Neural cell (in vitro differentiated cells): ENCODE results near the gene FCN2. TPM values are rescaled to one million over a fixed set of nuclear protein-coding genes. Genes with fewer than 3 reads are reported as not detected.

Experiments used
- H2AFZ ChIP-seq: fragments of 200-600, 300-800 bp; sonication (generic), shearing (Covaris generic); 2 replicates; pipeline ENCODE4 v1.6.0; 2014; ENCODE audit warnings: low read depth, mild to moderate bottlenecking, antibody characterized with exemption, low read length, moderate library complexity
- H3F3A ChIP-seq: fragments of 200-600 bp; shearing (Covaris generic); 2 replicates; pipeline ENCODE4 v1.6.1; 2016; ENCODE audit warnings: mild to moderate bottlenecking, moderate library complexity, mixed read lengths, antibody characterized with exemption, low read length; ENCODE audit not compliant: insufficient read depth, poor library complexity, severe bottlenecking
- H3K27ac ChIP-seq: fragments of 200-600, 300-800 bp; sonication (generic), shearing (Covaris generic); 2 replicates; pipeline ENCODE4 v1.5.1; 2014; ENCODE audit warnings: mild to moderate bottlenecking, low read length, moderate library complexity
- H3K27me3 ChIP-seq: fragments of 300-800, 200-600 bp; sonication (generic), shearing (Covaris generic); 2 replicates; pipeline ENCODE4 v1.6.0; 2014; ENCODE audit warnings: mild to moderate bottlenecking, low read depth, low read length, moderate library complexity; ENCODE audit not compliant: insufficient read depth
- H3K36me3 ChIP-seq: fragments of 300-800, 200-600 bp; sonication (generic), shearing (Covaris generic); 2 replicates; pipeline ENCODE4 v1.5.1; 2014; ENCODE audit warnings: mild to moderate bottlenecking, antibody characterized with exemption, low read length, moderate library complexity; ENCODE audit not compliant: insufficient read depth
- H3K4me2 ChIP-seq: fragments of 300-800, 200-600 bp; sonication (generic), shearing (Covaris generic); 2 replicates; pipeline ENCODE4 v1.6.0; 2014; ENCODE audit warnings: mild to moderate bottlenecking, low read length
- H3K4me3 ChIP-seq: fragments of 300-800, 200-600 bp; sonication (generic), shearing (Covaris generic); 2 replicates; pipeline ENCODE4 v1.5.1; 2014; ENCODE audit warnings: mild to moderate bottlenecking, low read length, moderate library complexity
- H3K79me2 ChIP-seq: fragments of 200-600 bp; shearing (Covaris generic); replicated peaks from 2 replicates; pipeline ENCODE4 v1.6.0; 2014; ENCODE audit warnings: mild to moderate bottlenecking, low read length, moderate library complexity; ENCODE audit not compliant: insufficient read depth
- H3K9ac ChIP-seq: fragments of 300-800, 200-600 bp; sonication (generic), shearing (Covaris generic); 2 replicates; pipeline ENCODE4 v1.6.1; 2016; ENCODE audit warnings: mild to moderate bottlenecking, low read length, mixed read lengths
- H3K9me2 ChIP-seq: fragments of 200-600 bp; shearing (Covaris generic); 2 replicates; pipeline ENCODE4 v1.6.1; 2016; ENCODE audit warnings: mild to moderate bottlenecking, low read length, mixed read lengths; ENCODE audit not compliant: insufficient read depth
- H3K9me3 ChIP-seq: fragments of 200-600, 300-800 bp; sonication (generic), shearing (Covaris generic); 2 replicates; pipeline ENCODE4 v1.6.1; 2016; ENCODE audit warnings: mild to moderate bottlenecking, mixed run types, low read length, moderate library complexity, mixed read lengths
- H4K20me1 ChIP-seq: fragments of 200-600 bp; shearing (Covaris generic); 2 replicates; pipeline ENCODE4 v1.6.1; 2016; ENCODE audit warnings: mild to moderate bottlenecking, mixed run types; ENCODE audit not compliant: insufficient read depth
- EP300 ChIP-seq: fragments of 450-650 bp; conservative IDR thresholded peaks from 2 replicates; pipeline ENCODE4 v1.6.1; 2014; ENCODE audit warnings: antibody characterized with exemption, mild to moderate bottlenecking, moderate library complexity; ENCODE audit not compliant: poor library complexity, severe bottlenecking
- EZH2 ChIP-seq: fragments of 200-600, 300-800 bp; shearing (Covaris generic), sonication (generic); IDR thresholded peaks from 2 replicates; pipeline ENCODE4 v1.6.1; 2014; ENCODE audit warnings: antibody characterized with exemption, low read length, borderline replicate concordance, mild to moderate bottlenecking; ENCODE audit not compliant: insufficient read depth, poor library complexity, severe bottlenecking
- MXI1 ChIP-seq: fragments of 450-650 bp; conservative IDR thresholded peaks from 2 replicates; pipeline ENCODE4 v1.6.1; 2014; ENCODE audit warnings: antibody characterized with exemption, mild to moderate bottlenecking; ENCODE audit not compliant: poor library complexity, severe bottlenecking
- POLR2AphosphoS5 ChIP-seq: IDR thresholded peaks from 2 replicates; pipeline ENCODE4 v1.6.1; 2012
- RAD21 ChIP-seq: fragments of 450-650 bp; conservative IDR thresholded peaks from 2 replicates; pipeline ENCODE4 v1.6.1; 2014; ENCODE audit warnings: antibody characterized with exemption, mild to moderate bottlenecking, moderate library complexity
- SMC3 ChIP-seq: fragments of 450-650 bp; conservative IDR thresholded peaks from 2 replicates; pipeline ENCODE4 v1.6.1; 2014; ENCODE audit warnings: antibody characterized with exemption, mild to moderate bottlenecking, moderate library complexity; ENCODE audit not compliant: poor library complexity
- TAF1 ChIP-seq: IDR thresholded peaks from 2 replicates; pipeline ENCODE4 v1.6.1; 2012; ENCODE audit warnings: low read depth
- polyA minus RNA-seq: library from RNA; depleted of rRNA, polyadenylated mRNA; stranded (reverse); fragments of >200 nt; gene quantifications from 2 replicates; pipeline ENCODE4 v1.2.3, GENCODE V29; 2014
- polyA plus RNA-seq: library from polyadenylated mRNA; depleted of rRNA; stranded (reverse); fragments of >200 nt; gene quantifications from 2 replicates; pipeline ENCODE4 v1.2.3, GENCODE V29; 2014
- TF ChIP-seq, protein P1 (sequence below): fragments of 450-650 bp; IDR thresholded peaks from 2 replicates; pipeline ENCODE4 v1.5.1; 2014; ENCODE audit warnings: antibody characterized with exemption, mild to moderate bottlenecking, moderate library complexity; ENCODE audit not compliant: poor library complexity, severe bottlenecking
- TF ChIP-seq, protein P2 (sequence below): IDR thresholded peaks from 2 replicates; pipeline ENCODE4 v1.6.1; 2012; ENCODE audit warnings: borderline replicate concordance

FCN2 gene
- polyA plus RNA-seq, result not detected in 2 replicates
- polyA minus RNA-seq, result not detected in 2 replicates

DNA sequence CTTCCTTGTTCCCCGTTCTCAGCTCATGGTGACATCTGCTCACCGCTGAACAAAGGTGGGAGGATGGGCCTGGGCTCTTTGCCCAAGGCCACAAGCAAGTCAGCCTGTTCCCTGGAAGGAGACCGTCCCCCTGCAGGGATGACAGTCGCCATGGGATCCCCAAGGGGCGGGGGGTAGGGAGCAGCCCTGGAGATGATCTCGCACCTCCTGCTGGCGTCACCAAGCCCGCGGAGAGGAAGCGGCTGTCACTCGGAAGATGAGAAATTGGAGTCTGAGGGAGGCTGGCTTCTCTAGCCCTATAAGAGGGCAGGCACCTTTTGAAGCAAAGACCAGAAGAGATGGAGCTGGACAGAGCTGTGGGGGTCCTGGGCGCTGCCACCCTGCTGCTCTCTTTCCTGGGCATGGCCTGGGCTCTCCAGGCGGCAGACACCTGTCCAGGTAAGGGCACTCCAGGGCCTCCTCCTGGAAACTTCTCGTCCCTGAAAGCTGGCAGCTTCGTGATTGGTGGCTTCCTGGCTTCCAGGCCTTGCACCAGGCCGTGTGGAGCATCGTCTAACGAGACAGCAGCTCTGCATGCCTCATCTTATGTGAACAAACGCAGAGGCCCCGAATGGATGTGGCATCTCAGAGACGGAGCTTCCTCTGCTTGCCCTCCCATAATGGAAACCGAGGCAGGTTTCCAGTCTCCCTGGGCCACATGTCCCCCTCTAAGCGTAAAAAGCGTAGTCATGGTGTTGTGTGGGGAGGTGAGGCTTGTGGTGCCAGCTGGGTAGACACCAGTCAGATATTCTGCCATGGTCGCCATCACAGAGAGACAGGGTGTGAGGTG, at the start of gene FCN2:
Gene FCN2 (plus strand): TSS at position 327 of the 829 bp plus-strand sequence. CDS start 12 bp downstream, at position 339.
- no peak within 1 kb of the TSS for H3K4me3 ChIP-seq
- no peaks in the 10 kb centered on the region for H3F3A ChIP-seq
- H2AFZ ChIP-seq, result no peak within 1 kb of the TSS
- no peaks in the 10 kb centered on the region for H3K79me2 ChIP-seq
- H3K27ac ChIP-seq, result no peak within 1 kb of the TSS
- H3K27me3 ChIP-seq, result no peaks in the 10 kb centered on the region
- H3K36me3 ChIP-seq, result no peaks in the 10 kb centered on the region
- no peak within 1 kb of the TSS for H3K4me2 ChIP-seq
- H3K9me2 ChIP-seq, result no peaks in the 10 kb centered on the region
- no peaks in the 10 kb centered on the region for H4K20me1 ChIP-seq
- TF ChIP-seq RAD21 (no peak), POLR2AphosphoS5 (no peak), SMC3 (no peak), EZH2 (no peak), MXI1 (no peak), EP300 (no peak), TAF1 (no peak)
- TF ChIP-seq, protein P1, sequence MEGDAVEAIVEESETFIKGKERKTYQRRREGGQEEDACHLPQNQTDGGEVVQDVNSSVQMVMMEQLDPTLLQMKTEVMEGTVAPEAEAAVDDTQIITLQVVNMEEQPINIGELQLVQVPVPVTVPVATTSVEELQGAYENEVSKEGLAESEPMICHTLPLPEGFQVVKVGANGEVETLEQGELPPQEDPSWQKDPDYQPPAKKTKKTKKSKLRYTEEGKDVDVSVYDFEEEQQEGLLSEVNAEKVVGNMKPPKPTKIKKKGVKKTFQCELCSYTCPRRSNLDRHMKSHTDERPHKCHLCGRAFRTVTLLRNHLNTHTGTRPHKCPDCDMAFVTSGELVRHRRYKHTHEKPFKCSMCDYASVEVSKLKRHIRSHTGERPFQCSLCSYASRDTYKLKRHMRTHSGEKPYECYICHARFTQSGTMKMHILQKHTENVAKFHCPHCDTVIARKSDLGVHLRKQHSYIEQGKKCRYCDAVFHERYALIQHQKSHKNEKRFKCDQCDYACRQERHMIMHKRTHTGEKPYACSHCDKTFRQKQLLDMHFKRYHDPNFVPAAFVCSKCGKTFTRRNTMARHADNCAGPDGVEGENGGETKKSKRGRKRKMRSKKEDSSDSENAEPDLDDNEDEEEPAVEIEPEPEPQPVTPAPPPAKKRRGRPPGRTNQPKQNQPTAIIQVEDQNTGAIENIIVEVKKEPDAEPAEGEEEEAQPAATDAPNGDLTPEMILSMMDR, result no peak
- TF ChIP-seq, protein P2, sequence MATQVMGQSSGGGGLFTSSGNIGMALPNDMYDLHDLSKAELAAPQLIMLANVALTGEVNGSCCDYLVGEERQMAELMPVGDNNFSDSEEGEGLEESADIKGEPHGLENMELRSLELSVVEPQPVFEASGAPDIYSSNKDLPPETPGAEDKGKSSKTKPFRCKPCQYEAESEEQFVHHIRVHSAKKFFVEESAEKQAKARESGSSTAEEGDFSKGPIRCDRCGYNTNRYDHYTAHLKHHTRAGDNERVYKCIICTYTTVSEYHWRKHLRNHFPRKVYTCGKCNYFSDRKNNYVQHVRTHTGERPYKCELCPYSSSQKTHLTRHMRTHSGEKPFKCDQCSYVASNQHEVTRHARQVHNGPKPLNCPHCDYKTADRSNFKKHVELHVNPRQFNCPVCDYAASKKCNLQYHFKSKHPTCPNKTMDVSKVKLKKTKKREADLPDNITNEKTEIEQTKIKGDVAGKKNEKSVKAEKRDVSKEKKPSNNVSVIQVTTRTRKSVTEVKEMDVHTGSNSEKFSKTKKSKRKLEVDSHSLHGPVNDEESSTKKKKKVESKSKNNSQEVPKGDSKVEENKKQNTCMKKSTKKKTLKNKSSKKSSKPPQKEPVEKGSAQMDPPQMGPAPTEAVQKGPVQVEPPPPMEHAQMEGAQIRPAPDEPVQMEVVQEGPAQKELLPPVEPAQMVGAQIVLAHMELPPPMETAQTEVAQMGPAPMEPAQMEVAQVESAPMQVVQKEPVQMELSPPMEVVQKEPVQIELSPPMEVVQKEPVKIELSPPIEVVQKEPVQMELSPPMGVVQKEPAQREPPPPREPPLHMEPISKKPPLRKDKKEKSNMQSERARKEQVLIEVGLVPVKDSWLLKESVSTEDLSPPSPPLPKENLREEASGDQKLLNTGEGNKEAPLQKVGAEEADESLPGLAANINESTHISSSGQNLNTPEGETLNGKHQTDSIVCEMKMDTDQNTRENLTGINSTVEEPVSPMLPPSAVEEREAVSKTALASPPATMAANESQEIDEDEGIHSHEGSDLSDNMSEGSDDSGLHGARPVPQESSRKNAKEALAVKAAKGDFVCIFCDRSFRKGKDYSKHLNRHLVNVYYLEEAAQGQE, result no peak
- H3K9ac ChIP-seq, result no peak within 1 kb of the TSS
- no peaks in the 10 kb centered on the region for H3K9me3 ChIP-seq

DNA sequence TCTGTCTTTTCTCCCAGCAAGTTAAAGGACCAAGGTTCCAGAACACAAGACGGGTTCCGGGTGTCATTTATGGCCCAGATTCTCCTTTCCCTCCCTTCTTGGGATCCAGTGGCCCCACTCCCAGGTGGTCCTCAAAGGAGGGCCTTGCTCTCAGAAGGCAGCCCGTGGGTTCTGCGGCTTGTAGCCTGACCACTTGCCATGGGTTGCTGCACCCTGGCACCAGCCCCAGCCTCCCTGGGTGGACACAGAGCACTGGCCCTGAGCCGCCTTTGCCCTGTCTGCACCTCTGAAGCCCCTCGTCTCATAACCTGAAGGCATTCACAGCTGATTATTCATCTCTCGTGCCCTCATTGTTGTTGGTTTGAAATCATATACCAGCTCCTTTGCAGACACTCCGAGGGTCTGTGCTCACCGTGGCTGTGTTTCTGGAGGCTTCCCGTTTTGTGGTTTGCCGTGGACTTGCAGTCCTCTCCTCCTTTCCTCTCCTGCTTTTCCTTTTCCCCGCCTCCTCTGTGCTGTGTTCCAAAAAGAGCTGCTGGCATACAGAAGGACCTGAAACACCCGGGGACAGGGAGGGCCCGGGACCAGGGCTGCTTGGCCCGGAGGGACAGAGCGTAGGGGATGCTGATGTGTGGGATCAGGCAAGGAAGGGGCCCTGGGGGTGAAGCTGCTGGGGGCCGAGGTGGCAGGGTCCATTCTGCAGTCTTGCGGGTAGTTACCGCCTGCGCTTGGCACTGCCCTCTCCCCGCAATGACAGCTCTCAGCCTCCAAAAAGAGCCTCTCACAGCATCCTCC, 49.5 kb upstream of the FCN2 start:
- Histone ChIP-seq H3F3A (no peaks in the 10 kb centered on the region), H3K27ac (no peak overlapping the region), H3K36me3 (no peaks in the 10 kb centered on the region), H3K27me3 (no peaks in the 10 kb centered on the region), H3K9ac (no peak overlapping the region), H3K9me3 (no peaks in the 10 kb centered on the region), H4K20me1 (no peaks in the 10 kb centered on the region), H3K9me2 (no peaks in the 10 kb centered on the region), H2AFZ (no peak overlapping the region), H3K4me3 (no peak overlapping the region), H3K4me2 (no peak overlapping the region), H3K79me2 (no peaks in the 10 kb centered on the region)
- TF ChIP-seq, protein P1, result no peak
- TF ChIP-seq SMC3 (no peak), POLR2AphosphoS5 (no peak), EZH2 (no peak), EP300 (no peak), TAF1 (no peak), MXI1 (no peak), RAD21 (no peak)
- TF ChIP-seq, protein P2, result no peak
